Neural cell (in vitro differentiated cells): ENCODE data around the gene FAM170B. TPM values are rescaled to one million over a fixed set of nuclear protein-coding genes. Genes with fewer than 3 reads are reported as not detected.

Experiments
- H2AFZ ChIP-seq: fragments of 200-600, 300-800 bp; sonication (generic), shearing (Covaris generic); 2 replicates; pipeline ENCODE4 v1.6.0; 2014; ENCODE audit warnings: low read depth, mild to moderate bottlenecking, antibody characterized with exemption, low read length, moderate library complexity
- H3F3A ChIP-seq: fragments of 200-600 bp; shearing (Covaris generic); 2 replicates; pipeline ENCODE4 v1.6.1; 2016; ENCODE audit warnings: mild to moderate bottlenecking, moderate library complexity, mixed read lengths, antibody characterized with exemption, low read length; ENCODE audit not compliant: insufficient read depth, poor library complexity, severe bottlenecking
- H3K27ac ChIP-seq: fragments of 200-600, 300-800 bp; sonication (generic), shearing (Covaris generic); 2 replicates; pipeline ENCODE4 v1.5.1; 2014; ENCODE audit warnings: mild to moderate bottlenecking, low read length, moderate library complexity
- H3K27me3 ChIP-seq: fragments of 300-800, 200-600 bp; sonication (generic), shearing (Covaris generic); 2 replicates; pipeline ENCODE4 v1.6.0; 2014; ENCODE audit warnings: mild to moderate bottlenecking, low read depth, low read length, moderate library complexity; ENCODE audit not compliant: insufficient read depth
- H3K36me3 ChIP-seq: fragments of 300-800, 200-600 bp; sonication (generic), shearing (Covaris generic); 2 replicates; pipeline ENCODE4 v1.5.1; 2014; ENCODE audit warnings: mild to moderate bottlenecking, antibody characterized with exemption, low read length, moderate library complexity; ENCODE audit not compliant: insufficient read depth
- H3K4me2 ChIP-seq: fragments of 300-800, 200-600 bp; sonication (generic), shearing (Covaris generic); 2 replicates; pipeline ENCODE4 v1.6.0; 2014; ENCODE audit warnings: mild to moderate bottlenecking, low read length
- H3K4me3 ChIP-seq: fragments of 300-800, 200-600 bp; sonication (generic), shearing (Covaris generic); 2 replicates; pipeline ENCODE4 v1.5.1; 2014; ENCODE audit warnings: mild to moderate bottlenecking, low read length, moderate library complexity
- H3K79me2 ChIP-seq: fragments of 200-600 bp; shearing (Covaris generic); replicated peaks from 2 replicates; pipeline ENCODE4 v1.6.0; 2014; ENCODE audit warnings: mild to moderate bottlenecking, low read length, moderate library complexity; ENCODE audit not compliant: insufficient read depth
- H3K9ac ChIP-seq: fragments of 300-800, 200-600 bp; sonication (generic), shearing (Covaris generic); 2 replicates; pipeline ENCODE4 v1.6.1; 2016; ENCODE audit warnings: mild to moderate bottlenecking, low read length, mixed read lengths
- H3K9me2 ChIP-seq: fragments of 200-600 bp; shearing (Covaris generic); 2 replicates; pipeline ENCODE4 v1.6.1; 2016; ENCODE audit warnings: mild to moderate bottlenecking, low read length, mixed read lengths; ENCODE audit not compliant: insufficient read depth
- H3K9me3 ChIP-seq: fragments of 200-600, 300-800 bp; sonication (generic), shearing (Covaris generic); 2 replicates; pipeline ENCODE4 v1.6.1; 2016; ENCODE audit warnings: mild to moderate bottlenecking, mixed run types, low read length, moderate library complexity, mixed read lengths
- H4K20me1 ChIP-seq: fragments of 200-600 bp; shearing (Covaris generic); 2 replicates; pipeline ENCODE4 v1.6.1; 2016; ENCODE audit warnings: mild to moderate bottlenecking, mixed run types; ENCODE audit not compliant: insufficient read depth
- EP300 ChIP-seq: fragments of 450-650 bp; conservative IDR thresholded peaks from 2 replicates; pipeline ENCODE4 v1.6.1; 2014; ENCODE audit warnings: antibody characterized with exemption, mild to moderate bottlenecking, moderate library complexity; ENCODE audit not compliant: poor library complexity, severe bottlenecking
- EZH2 ChIP-seq: fragments of 200-600, 300-800 bp; shearing (Covaris generic), sonication (generic); IDR thresholded peaks from 2 replicates; pipeline ENCODE4 v1.6.1; 2014; ENCODE audit warnings: antibody characterized with exemption, low read length, borderline replicate concordance, mild to moderate bottlenecking; ENCODE audit not compliant: insufficient read depth, poor library complexity, severe bottlenecking
- MXI1 ChIP-seq: fragments of 450-650 bp; conservative IDR thresholded peaks from 2 replicates; pipeline ENCODE4 v1.6.1; 2014; ENCODE audit warnings: antibody characterized with exemption, mild to moderate bottlenecking; ENCODE audit not compliant: poor library complexity, severe bottlenecking
- POLR2AphosphoS5 ChIP-seq: IDR thresholded peaks from 2 replicates; pipeline ENCODE4 v1.6.1; 2012
- RAD21 ChIP-seq: fragments of 450-650 bp; conservative IDR thresholded peaks from 2 replicates; pipeline ENCODE4 v1.6.1; 2014; ENCODE audit warnings: antibody characterized with exemption, mild to moderate bottlenecking, moderate library complexity
- REST ChIP-seq: IDR thresholded peaks from 2 replicates; pipeline ENCODE4 v1.6.1; 2012; ENCODE audit warnings: borderline replicate concordance
- SMC3 ChIP-seq: fragments of 450-650 bp; conservative IDR thresholded peaks from 2 replicates; pipeline ENCODE4 v1.6.1; 2014; ENCODE audit warnings: antibody characterized with exemption, mild to moderate bottlenecking, moderate library complexity; ENCODE audit not compliant: poor library complexity
- TAF1 ChIP-seq: IDR thresholded peaks from 2 replicates; pipeline ENCODE4 v1.6.1; 2012; ENCODE audit warnings: low read depth
- polyA plus RNA-seq: library from polyadenylated mRNA; depleted of rRNA; stranded (reverse); fragments of >200 nt; gene quantifications from 2 replicates; pipeline ENCODE4 v1.2.3, GENCODE V29; 2014
- TF ChIP-seq, protein P1 (sequence below): fragments of 450-650 bp; IDR thresholded peaks from 2 replicates; pipeline ENCODE4 v1.5.1; 2014; ENCODE audit warnings: antibody characterized with exemption, mild to moderate bottlenecking, moderate library complexity; ENCODE audit not compliant: poor library complexity, severe bottlenecking

The FAM170B gene
- polyA plus RNA-seq, 1 donor from 2014 or later, result not detected

GRCh38 chr10:49114718-49115014 is 19.2 kb downstream of the FAM170B start:
- H4K20me1 ChIP-seq, result no peaks in the 10 kb centered on the region
- no peaks in the 10 kb centered on the region for H3K36me3 ChIP-seq
- H3K9ac ChIP-seq, result peak overlapping the region; percentile 51
- H3K4me3 ChIP-seq, result peak overlapping the region; percentile 73
- no peak for TF ChIP-seq POLR2AphosphoS5
- no peak for TF ChIP-seq TAF1
- TF ChIP-seq SMC3, result no peak
- no peak for TF ChIP-seq REST
- TF ChIP-seq EZH2, result no peak
- no peak for TF ChIP-seq EP300
- TF ChIP-seq, protein P1, sequence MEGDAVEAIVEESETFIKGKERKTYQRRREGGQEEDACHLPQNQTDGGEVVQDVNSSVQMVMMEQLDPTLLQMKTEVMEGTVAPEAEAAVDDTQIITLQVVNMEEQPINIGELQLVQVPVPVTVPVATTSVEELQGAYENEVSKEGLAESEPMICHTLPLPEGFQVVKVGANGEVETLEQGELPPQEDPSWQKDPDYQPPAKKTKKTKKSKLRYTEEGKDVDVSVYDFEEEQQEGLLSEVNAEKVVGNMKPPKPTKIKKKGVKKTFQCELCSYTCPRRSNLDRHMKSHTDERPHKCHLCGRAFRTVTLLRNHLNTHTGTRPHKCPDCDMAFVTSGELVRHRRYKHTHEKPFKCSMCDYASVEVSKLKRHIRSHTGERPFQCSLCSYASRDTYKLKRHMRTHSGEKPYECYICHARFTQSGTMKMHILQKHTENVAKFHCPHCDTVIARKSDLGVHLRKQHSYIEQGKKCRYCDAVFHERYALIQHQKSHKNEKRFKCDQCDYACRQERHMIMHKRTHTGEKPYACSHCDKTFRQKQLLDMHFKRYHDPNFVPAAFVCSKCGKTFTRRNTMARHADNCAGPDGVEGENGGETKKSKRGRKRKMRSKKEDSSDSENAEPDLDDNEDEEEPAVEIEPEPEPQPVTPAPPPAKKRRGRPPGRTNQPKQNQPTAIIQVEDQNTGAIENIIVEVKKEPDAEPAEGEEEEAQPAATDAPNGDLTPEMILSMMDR, result no peak
- no peak for TF ChIP-seq MXI1
- TF ChIP-seq RAD21, result no peak
- no peaks in the 10 kb centered on the region for H3K9me2 ChIP-seq
- peaks cover 8% of the 10 kb centered on the region for H3K27me3 ChIP-seq
- no peaks in the 10 kb centered on the region for H3K79me2 ChIP-seq
- H3K4me2 ChIP-seq, result peak overlapping the region; percentile 45
- H3F3A ChIP-seq, result no peaks in the 10 kb centered on the region
- no peaks in the 10 kb centered on the region for H3K9me3 ChIP-seq
- no peak overlapping the region for H3K27ac ChIP-seq
- H2AFZ ChIP-seq, result no peak overlapping the region

DNA sequence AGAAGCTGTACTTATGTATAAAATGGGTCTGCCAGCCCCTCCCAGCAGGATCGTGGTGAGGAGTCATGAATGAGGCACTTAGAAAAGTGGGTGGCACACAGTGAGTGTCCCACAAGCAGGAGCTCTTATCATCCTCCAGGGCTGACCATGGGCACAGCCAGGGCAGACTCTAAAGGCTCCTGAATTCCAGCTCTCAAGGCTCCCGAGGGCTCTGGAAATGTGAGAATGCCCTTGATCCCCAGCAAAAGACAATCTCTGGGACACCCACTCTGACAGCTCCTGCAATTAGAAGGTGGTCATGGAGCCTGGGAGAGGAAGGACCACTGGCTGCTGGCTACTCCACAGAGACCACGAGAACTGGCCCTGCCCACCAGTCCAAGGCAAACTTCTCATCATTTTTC is 20.1 kb downstream of the FAM170B start:
- Histone ChIP-seq H3K27me3 (peaks cover 8% of the 10 kb centered on the region), H2AFZ (no peak overlapping the region), H3K79me2 (no peaks in the 10 kb centered on the region), H3K36me3 (no peaks in the 10 kb centered on the region), H3K4me2 (no peak overlapping the region), H3K9ac (no peak overlapping the region), H3K27ac (no peak overlapping the region), H3K9me2 (no peaks in the 10 kb centered on the region), H3K4me3 (no peak overlapping the region), H3F3A (no peaks in the 10 kb centered on the region), H4K20me1 (no peaks in the 10 kb centered on the region), H3K9me3 (no peaks in the 10 kb centered on the region)
- TF ChIP-seq SMC3, result no peak

- H3K4me3 ChIP-seq, result no peak overlapping the region
- H2AFZ ChIP-seq, result no peak overlapping the region
- no peaks in the 10 kb centered on the region for H3K79me2 ChIP-seq
- H3K9me2 ChIP-seq, result no peaks in the 10 kb centered on the region
- no peak overlapping the region for H3K9ac ChIP-seq
- H3K27me3 ChIP-seq, result peaks cover 8% of the 10 kb centered on the region
- TF ChIP-seq REST (no peak), MXI1 (no peak), TAF1 (no peak), POLR2AphosphoS5 (no peak), SMC3 (no peak), EP300 (no peak), RAD21 (no peak), EZH2 (no peak)
- TF ChIP-seq, protein P1, result no peak
- H4K20me1 ChIP-seq, result no peaks in the 10 kb centered on the region
- no peaks in the 10 kb centered on the region for H3K9me3 ChIP-seq
- H3K27ac ChIP-seq, result no peak overlapping the region
- no peak overlapping the region for H3K4me2 ChIP-seq
- H3K36me3 ChIP-seq, result no peaks in the 10 kb centered on the region
- no peaks in the 10 kb centered on the region for H3F3A ChIP-seq
Measured at GRCh38 chr10:49112851-49113250, 21.0 kb downstream of the FAM170B start.
